Lung microvascular endothelial cell (primary cell): ENCODE measurements around the gene RNASE2. TPM values are rescaled to one million over a fixed set of nuclear protein-coding genes. Genes with fewer than 3 reads are reported as not detected.
"Not testable (repeated sequence)": the region's sequence is repeated elsewhere in the genome, so short reads cannot be mapped to it uniquely, and the experiment has no call there.

Source experiments
- DNase-seq, 2 donors: peaks; one replicate each; pipeline versions ENCODE4 v3.0.0 to v3.0.0-alpha.2; 2010; ENCODE audit warnings: low read depth in 2 of 2
- total RNA-seq: library from RNA; depleted of rRNA; stranded (reverse); fragments of >200 nt; gene quantifications from 2 replicates; pipeline ENCODE4 v1.2.1, GENCODE V29; 2014

RNASE2 gene
- not detected in 2 replicates for total RNA-seq

GRCh38 chr14:20954736-20955537 lies at the start of gene RNASE2:
TSS of gene RNASE2 (plus strand) at chr14:20955487. CDS start at chr14:20955772, 285 bp downstream.
- not testable (repeated sequence) for DNase-seq

DNA sequence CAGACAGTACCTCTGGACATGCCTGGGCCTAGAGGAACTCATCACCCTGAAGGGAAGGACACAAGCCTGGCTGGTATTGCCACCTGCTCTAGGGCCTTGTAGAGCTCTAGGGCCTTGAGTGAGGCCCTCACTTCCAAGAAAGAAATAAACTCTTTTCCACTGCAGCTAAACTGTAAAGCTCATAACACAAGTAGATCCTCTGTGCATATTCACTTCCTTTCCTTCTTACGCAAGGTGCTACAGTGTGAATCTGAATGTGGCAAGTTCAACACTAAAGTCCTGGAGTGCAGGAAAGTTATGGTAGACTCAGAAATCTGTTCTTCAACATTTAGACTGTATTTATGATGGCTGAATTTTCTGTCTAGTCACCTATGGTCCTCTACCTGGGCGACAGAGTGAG lies 49.6 kb upstream of the RNASE2 start:
- no peak for DNase-seq

GRCh38 chr14:20907214-20907613 lies 48.1 kb upstream of the RNASE2 start:
- no peak for DNase-seq

DNA sequence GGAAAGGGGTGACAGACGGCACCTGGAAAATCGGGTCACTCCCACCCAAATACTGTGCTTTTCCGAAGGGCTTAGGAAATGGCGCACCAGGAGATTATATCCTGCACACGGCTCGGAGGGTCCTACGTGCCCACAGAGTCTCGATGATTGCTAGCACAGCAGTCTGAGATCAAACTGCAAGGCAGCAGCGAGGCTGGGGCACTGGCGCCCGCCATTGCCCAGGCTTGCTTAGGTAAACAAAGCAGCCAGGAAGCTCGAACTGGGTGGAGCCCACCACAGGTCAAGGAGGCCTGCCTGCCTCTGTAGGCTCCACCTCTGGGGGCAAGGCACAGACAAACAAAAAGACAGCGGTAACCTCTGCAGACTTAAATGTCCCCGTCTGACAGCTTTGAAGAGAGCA lies 44.5 kb upstream of the RNASE2 start:
- not testable (repeated sequence) for DNase-seq

DNA sequence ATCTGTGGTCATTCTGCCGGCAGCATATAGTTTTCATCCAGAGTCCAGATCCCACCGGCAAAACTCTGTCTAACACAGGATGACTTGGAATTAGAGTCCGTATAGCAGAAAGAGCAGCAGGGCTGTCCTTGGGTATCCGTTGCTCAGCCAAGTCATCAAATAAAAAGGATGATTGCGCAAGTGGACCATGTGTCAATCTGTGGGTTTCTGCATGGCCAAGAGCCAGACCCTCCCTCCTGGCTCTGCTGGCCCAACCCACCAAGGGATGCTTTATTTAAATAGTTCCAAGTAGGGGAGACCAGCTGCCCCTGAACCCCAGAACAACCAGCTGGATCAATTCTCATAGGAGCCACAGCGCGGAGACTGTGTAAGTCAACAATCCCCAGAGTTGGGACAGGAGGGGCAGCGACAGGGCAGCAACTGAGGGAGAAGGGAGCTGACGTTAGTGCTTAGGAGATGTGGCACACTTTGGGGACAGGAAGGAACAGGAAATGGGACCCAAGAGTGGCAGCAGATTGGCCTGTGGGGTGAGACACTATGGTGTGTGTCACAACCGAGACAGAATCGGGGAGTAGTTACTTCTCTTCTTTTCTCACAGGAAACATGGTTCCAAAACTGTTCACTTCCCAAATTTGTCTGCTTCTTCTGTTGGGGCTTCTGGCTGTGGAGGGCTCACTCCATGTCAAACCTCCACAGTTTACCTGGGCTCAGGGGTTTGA lies 36.1 kb upstream of the RNASE2 start:
- DNase-seq = not testable (repeated sequence)

- not testable (repeated sequence) for DNase-seq
These were observed 31.5 kb upstream of the RNASE2 start for GRCh38 chr14:20923766-20924297.

GRCh38 chr14:20934148-20934762 lies 21.0 kb upstream of the RNASE2 start:
- DNase-seq = peak; percentile 9 to 14

DNA sequence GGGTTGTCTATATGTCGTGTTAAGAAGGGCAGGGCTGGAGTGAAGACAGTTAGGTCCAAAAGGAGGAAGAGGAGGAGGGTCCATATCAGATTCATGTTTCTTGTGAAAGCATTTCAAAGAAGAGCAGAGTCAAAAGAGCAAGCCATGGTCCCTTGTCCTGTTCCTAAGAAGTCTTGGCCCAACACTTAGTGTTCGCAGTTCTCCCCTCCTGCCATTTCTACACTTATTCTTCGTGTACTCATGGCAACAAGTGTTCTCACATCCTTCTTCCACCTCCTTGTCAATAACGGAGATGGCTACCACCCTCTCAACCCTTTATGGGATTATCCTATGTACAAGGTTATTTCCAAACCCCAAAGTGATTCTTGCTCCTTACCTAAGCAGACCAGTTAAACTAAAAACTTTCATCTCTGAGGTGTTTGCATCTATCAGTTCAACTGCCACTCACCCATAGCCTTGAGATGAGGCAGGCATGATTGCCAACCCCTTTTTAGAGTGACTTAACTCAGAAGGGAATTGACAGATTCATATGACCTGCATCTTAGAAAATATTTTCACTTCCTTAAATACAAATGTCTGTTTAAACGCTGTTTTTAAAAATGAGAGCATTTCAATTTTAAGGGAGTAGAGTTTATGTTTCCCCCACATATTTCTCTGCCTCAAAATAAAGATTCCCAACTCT lies 19.8 kb upstream of the RNASE2 start:
- DNase-seq = no peak

- DNase-seq = not testable (repeated sequence)
These were observed 10.1 kb upstream of the RNASE2 start for GRCh38 chr14:20945146-20945545.

GRCh38 chr14:20946707-20947106 lies 8.6 kb upstream of the RNASE2 start:
- not testable (repeated sequence) for DNase-seq

DNA sequence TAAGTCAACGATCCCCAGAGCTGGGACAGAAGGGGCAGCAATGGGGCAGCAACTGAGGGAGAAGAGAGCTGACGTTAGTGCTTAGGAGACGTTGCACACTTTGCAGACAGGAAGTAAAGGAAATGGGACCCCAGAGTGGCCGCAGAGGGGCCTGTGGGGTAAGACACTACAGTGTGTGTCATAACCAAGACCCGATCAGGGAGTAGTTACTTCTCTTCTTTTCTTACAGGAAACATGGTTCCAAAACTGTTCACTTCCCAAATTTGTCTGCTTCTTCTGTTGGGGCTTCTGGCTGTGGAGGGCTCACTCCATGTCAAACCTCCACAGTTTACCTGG lies 219 bp downstream of the RNASE2 start:
- not testable (repeated sequence) for DNase-seq

GRCh38 chr14:20956376-20956976 lies 1.2 kb downstream of the RNASE2 start:
- DNase-seq = no peak

DNA sequence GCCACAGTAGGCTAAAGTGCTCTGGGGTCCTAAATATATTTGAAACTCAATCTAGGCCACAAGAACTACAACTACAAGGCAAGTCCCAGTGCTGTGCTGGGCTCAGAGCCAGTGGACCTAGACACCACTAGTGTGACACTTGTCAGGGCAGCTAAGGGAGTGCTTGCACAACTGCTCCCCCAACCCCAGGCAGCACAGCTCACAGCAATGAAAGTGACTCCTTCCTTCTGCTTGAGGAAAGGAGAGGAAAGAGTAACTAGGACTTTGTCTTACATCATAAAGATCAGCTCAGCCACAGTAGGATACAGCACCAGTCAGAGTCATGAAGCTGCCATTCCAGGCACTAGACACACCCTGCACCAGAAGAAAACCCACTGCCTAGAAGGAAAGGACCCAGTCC lies 3.7 kb downstream of the RNASE2 start:
- DNase-seq = not testable (repeated sequence)

DNA sequence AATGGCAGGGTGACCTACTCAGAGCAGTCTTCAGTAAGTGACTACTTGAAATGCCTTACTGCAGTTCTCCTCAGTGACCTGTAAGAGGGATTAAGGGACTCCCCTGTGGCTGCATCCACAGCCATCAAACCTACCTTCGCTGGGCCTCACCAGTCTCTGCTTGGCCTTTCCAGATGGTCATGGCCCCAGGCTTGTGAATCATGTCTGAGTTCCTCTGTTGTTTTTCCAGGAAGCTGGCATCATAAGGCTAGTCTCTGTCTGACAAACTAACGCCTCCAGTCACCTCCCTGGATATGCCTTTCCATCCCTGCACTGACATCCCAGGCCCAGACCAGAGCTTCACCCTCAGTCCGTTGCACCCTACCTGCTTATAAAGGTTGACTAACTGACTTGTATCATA lies 14.0 kb downstream of the RNASE2 start:
- DNase-seq = no peak

GRCh38 chr14:20970647-20970982 lies 15.3 kb downstream of the RNASE2 start:
- no peak for DNase-seq

DNA sequence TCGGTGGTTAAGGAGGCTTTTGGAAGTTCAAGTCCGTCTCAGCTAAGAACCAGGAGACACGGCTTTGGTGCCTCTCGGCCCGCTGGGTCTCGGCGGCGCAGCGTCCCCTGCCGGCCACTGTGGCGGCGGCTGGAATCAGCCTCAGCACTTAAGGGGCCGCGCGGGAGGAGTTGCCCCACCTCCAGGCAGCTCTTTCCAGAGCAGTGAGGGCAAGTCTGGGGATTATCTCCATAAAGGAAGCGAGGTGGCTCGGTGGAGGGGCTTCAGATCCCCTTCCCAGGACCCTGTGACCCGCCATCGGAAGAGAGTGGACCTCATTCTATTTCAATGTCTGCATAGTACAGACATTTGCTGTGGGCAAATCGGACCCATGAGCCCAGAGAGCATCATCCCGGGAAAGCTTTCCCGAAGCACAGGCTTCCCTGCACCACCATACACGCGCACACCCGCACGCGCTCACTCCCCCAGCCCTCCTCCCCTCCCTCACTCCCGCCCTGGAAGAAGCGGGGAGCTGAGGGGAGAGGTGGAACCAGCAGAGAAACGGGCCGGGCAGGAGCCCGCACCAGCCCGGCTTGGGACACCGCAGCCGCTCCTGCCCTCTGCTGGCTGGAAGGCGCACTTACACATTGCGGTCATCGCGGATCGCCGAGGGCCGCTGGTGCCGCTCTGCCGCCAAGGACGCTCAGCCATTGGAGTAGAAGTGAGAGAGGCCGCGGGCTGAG lies 15.9 kb downstream of the RNASE2 start:
- peak; percentile 86 to 89 for DNase-seq

- no peak for DNase-seq
These were observed 16.4 kb downstream of the RNASE2 start for GRCh38 chr14:20971705-20972021.

GRCh38 chr14:20973501-20973900 lies 18.2 kb downstream of the RNASE2 start:
- no peak for DNase-seq

GRCh38 chr14:20976291-20976690 lies 21.0 kb downstream of the RNASE2 start:
- peak in 1 of 2 donors; percentile 51 for DNase-seq

- DNase-seq = no peak
These were observed 23.4 kb downstream of the RNASE2 start for GRCh38 chr14:20978687-20979086.

DNA sequence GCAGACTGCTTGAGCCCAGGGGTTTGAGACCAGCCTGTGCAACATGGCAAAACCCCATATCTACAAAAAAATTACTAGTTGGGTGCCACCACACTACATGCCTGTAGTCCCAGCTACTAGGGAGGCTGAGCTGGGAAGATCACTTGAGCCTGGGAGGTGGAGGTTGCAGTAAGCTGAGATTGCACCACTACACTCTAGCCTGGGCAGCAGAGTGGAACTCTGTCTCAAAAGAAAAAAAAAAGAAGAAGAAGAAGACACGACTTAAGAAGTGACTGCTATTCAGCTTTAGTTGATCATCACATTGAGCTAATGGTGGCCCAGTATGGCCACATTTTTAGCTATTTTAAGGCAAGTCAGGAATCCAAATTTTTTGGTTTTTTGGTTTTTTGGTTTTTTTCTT lies 25.6 kb downstream of the RNASE2 start:
- DNase-seq = no peak
